AG04449 (cell line): ENCODE results near the gene NECTIN2.

Experiments
- CTCF ChIA-PET: fragments of 350-600 bp; formaldehyde crosslinking; extraction: SDS; loops from one replicate; lab custom pipeline; 2021; ENCODE audit warnings: antibody characterized with exemption; lab: Yijun Ruan, JAX
- POLR2A ChIA-PET: fragments of 400-600, 350-600 bp; formaldehyde crosslinking; extraction: SDS; loops from one replicate; lab custom pipeline; 2020; ENCODE audit warnings: antibody characterized with exemption, inconsistent platforms; lab: Yijun Ruan, JAX
- DNase-seq: peaks from one replicate; pipeline ENCODE4 v3.0.0-alpha.2; 2010; ENCODE audit warnings: low read depth, low spot score
- H3K4me3 ChIP-seq: 2 replicates; pipeline ENCODE4 v1.5.1; 2011; ENCODE audit warnings: low read depth, mild to moderate bottlenecking, control low read depth, low read length
- TF ChIP-seq, protein P1 (sequence below): IDR thresholded peaks from one replicate; pipeline ENCODE4 v1.5.1; 2011; ENCODE audit warnings: mild to moderate bottlenecking, moderate library complexity, low read length, control low read depth, inconsistent platforms; ENCODE audit not compliant: insufficient read depth; ENCODE audit errors: missing control alignments

The NECTIN2 gene

DNA sequence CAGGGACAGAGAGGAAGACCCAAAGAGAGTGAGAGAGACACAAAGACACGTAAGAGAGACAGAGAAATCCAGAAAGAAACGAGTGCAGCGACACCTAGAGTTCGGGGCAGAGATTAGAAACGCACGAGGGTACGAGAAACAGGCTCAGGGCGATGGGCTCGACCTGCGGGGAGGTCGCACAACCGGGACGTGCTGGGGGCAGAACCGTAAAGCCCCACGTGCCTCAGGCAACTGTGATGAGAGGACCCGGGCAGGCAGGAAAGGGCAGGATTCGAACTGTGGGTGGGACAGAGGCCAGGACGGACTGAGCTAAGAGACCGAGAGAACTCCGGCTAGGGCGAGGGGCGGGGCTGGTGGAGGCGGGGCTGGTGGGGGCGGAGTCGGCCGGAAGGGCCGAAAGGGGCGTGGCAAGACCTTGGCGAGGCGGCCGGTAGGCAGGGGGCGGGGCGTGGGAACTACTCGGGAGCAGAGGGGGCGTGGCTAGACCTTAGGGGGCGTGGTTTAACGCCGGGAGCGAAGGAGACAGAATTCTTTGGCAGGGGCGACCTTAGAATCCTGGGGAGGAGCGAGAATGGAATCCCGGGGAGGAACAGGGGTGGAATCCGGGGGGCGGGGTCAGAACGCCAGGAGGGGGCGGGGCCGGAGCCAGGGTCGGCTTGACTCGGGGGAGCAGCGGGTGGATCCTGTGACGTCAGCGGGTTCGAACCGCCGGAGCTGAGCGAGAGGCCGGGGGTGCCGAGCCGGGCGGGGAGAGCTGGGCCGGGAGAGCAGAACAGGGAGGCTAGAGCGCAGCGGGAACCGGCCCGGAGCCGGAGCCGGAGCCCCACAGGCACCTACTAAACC lies at the start of gene NECTIN2:
Gene NECTIN2, plus strand, starts transcription at position 686 of the 843 bp plus-strand sequence. CDS start 229 bp downstream, outside the sequence.
- peak; percentile 88 for DNase-seq
- POLR2A ChIA-PET, result interaction anchor here (0.6 to 1.0 kb wide), 3 partner anchors 44 to 105 kb away, joined by 3 to 5 read pairs (median 3); no protein-coding TSS in a partner anchor

DNA sequence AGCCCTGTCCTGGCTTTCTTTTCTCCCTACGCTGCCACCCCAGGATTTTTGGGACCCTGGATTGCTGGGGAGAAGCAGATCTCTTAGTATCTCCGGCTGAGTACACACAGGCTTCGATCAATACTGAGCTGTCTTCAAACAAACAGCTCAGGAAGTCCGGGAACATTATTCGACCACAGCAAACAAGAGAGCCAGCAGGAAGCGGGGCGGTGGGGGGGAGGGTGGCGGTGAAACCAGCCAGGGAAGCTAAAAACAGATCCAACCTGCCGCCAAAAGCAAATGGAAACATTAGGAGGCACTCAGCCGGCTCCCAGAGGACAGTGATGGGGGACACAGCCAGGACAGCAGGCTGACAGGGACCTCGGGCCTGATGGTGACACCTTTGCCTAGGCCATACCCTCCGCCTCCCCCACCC lies 49.4 kb upstream of the NECTIN2 start:
- ChIA-PET CTCF (interaction anchor here (0.6 to 9.3 kb wide), 9 partner anchors 9 to 114 kb away, joined by 3 to 85 read pairs (median 5); partner anchors contain the start of genes BCAM and NECTIN2), POLR2A (no interaction called here)
- H3K4me3 ChIP-seq, result no peak overlapping the region
- no peak for DNase-seq
- TF ChIP-seq, protein P1, sequence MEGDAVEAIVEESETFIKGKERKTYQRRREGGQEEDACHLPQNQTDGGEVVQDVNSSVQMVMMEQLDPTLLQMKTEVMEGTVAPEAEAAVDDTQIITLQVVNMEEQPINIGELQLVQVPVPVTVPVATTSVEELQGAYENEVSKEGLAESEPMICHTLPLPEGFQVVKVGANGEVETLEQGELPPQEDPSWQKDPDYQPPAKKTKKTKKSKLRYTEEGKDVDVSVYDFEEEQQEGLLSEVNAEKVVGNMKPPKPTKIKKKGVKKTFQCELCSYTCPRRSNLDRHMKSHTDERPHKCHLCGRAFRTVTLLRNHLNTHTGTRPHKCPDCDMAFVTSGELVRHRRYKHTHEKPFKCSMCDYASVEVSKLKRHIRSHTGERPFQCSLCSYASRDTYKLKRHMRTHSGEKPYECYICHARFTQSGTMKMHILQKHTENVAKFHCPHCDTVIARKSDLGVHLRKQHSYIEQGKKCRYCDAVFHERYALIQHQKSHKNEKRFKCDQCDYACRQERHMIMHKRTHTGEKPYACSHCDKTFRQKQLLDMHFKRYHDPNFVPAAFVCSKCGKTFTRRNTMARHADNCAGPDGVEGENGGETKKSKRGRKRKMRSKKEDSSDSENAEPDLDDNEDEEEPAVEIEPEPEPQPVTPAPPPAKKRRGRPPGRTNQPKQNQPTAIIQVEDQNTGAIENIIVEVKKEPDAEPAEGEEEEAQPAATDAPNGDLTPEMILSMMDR, result no peak

More for the DNA sequence above, at the start of gene NECTIN2:
- CTCF ChIA-PET, result interaction anchor here (0.6 to 6.7 kb wide), 26 partner anchors 9 to 274 kb away, joined by 3 to 50 read pairs (median 4); no protein-coding TSS in a partner anchor
- H3K4me3 ChIP-seq, result peak within 1 kb of the TSS; percentile 89
- TF ChIP-seq, protein P1, result peak; percentile 72

DNA sequence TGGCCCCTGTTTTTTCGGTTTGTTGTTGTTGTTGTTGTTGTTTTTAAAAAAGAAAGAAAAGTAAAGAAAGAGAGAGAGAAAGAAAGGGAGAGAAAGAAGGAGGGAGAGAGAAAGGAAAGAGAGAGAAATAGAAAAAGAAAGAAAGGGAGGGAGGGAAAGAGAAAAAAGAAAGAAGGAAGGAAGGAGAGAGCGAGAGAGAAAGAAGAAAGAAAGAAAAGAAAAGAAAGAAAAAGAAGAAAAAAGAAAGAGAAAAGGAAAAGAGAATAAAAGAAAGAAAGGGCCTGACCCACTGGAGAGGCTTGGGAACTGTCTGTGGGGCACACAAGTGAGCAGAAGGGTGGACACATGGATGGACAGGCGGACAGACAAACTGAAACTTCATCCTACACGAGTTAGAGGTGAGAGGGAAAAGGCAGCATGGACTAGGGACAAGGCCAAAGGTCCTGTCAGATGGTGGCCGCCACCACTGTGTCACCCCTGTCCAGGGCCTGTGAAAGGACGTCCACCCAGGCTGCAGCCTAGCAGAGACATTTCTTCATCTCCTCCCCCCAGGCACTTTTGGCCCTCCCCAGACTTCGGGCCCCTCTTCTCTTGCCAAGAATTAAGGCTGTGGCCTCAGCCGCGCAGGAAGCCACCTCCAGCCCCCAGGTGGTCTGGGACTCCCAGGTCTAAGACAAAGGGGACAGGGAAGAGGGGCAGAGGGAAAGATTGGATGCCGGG lies 46.3 kb upstream of the NECTIN2 start:
- ChIA-PET CTCF (interaction anchor here (1.0 to 9.3 kb wide), 8 partner anchors 6 to 228 kb away, joined by 3 to 85 read pairs (median 10); partner anchors contain the start of gene BCAM), POLR2A (no interaction called here)
- no peak for DNase-seq
- no peak overlapping the region for H3K4me3 ChIP-seq
- TF ChIP-seq, protein P1, result no peak

DNA sequence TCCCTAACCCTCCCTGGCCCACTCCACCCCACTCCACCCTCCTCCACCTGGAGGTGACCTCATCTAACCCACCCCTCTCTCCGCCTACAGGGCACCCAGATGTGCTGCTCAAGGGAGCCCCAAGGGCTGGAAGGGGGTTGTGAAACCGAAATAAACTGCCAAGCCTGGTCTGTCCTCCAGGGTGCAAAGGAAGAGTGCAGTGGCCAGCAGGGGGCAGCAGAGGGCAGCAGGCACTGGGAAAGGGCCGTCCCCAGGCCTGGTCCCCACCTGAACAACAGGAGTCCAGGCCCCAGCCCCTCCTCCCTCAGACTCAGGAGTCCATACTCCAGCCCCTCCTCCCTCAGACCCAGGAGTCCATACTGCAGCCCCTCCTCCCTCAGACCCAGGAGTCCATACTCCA lies 45.6 kb upstream of the NECTIN2 start:
- ChIA-PET CTCF (interaction anchor here (2.9 to 9.3 kb wide), 2 partner anchors 5 to 17 kb away, joined by 19 to 85 read pairs; partner anchors contain the start of gene BCAM), POLR2A (no interaction called here)
- H3K4me3 ChIP-seq, result no peak overlapping the region
- no peak for DNase-seq
- TF ChIP-seq, protein P1, result peak; percentile 100

DNA sequence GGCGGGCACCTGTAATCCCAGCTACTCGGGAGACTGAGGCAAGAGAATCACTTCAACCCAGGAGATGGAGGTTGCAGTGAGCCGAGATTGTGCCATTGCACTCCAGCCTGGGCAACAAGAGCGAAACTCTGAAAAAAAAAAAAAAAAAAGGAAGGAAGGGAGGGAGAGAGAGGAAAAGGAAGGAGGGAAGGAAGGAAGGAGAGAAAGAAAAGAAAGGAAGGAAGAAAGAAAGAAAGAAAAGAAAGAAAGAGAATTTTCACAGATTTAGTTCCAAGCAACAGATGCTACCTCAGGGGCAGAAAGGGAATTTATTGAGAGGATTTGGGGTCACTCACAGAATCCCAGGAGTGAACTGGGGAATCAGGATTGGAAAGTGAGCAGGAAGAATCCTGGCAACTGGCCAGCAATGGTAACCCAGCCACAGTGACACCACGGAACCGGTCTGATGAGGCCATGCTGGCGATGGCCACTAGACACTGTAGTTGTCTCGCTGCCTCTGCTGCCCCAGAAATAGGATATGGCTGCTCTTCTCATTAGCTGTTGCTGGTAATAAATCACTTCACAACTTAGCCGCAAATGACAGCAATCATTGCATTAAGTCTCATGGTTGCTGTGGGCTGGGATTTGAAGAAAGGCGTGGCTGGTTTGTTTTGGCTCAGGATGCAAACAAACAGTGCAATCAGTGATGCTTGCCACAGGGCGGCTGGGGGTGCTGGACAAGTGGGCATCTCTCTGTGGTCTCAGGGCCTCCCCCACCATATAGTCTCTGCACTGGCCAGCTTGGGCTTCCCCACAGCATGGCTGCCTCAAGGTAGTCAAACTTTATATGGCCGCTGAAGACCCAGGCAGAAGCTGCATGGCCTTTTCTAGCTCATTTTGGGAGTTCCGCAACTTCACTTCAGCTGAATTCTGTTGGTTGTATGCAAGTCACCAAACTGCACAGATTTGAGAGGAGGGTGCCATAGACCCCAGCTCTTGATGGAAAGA lies 42.4 kb upstream of the NECTIN2 start:
- DNase-seq, result no peak
- POLR2A ChIA-PET, result no interaction called here
- CTCF ChIA-PET, result interaction anchor here (0.6 to 8.0 kb wide), 9 partner anchors 8 to 115 kb away, joined by 3 to 85 read pairs (median 8); partner anchors contain the start of gene NECTIN2

More for the DNA sequence above, 42.4 kb upstream of the NECTIN2 start:
- TF ChIP-seq, protein P1, result no peak
- no peak overlapping the region for H3K4me3 ChIP-seq
